CD4-positive, alpha-beta T cell treated with Interleukin-21 for 1 hour (primary cell): ENCODE results near the gene PFN1.

Experiments used
- DNase-seq: peaks from one replicate; pipeline ENCODE4 v3.0.0-alpha.2; 2020

Gene PFN1

GRCh38 chr17:4948166-4948930, at the start of gene PFN1:
Gene PFN1, minus strand, starts transcription at chr17:4948530. Its CDS starts 136 bp downstream, at chr17:4948394.
- DNase-seq: peak; percentile 94

DNA sequence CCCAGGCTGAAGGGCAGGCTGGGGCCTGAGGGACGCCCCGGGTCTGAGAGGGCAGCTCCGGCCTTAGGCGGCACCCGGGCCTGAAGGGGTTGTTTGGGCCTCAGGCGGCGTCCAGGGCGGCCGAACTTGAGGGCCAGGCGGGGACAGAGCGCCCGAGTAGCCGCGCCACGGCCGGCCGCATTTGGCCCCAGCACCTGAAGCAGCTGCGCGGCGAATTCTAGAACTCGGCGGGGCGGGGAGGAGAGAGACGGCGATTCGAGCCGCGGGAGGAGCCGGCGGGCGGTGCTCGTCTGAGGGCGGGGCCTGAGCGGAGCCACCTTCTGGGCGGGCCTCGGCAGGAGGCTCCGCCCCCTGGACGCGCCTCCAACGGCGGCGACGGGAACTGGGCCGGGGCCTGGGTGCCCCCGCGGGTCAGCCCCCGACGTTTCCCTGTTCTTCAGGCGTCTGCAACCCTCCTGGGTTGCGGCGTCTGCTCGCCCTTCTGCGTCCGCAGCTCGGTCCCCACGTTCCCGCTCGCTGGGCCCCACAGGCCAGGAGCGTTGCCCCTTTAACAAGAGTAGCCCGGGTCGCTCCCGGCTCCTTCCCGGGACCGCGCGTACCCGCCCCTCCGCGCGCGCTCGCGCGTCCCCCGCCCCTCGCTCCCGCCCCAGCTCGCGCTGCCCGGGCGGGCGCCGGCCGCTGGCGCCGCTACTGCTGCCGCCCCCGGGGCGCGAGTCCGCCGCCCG, 49.1 kb upstream of the PFN1 start, which contains the start of the genes INCA1 and KIF1C:
Gene INCA1 (minus strand): TSS at position 221 of the 725 bp plus-strand sequence. CDS start 3,085 bp downstream, outside the sequence.
Gene KIF1C (plus strand): TSS at position 649 of the 725 bp plus-strand sequence. CDS start 2,297 bp downstream, outside the sequence.
- DNase-seq: peak; percentile 91

GRCh38 chr17:4994081-4994595, 45.8 kb upstream of the PFN1 start:
- DNase-seq: no peak

- DNase-seq: no peak
These were observed 39.6 kb upstream of the PFN1 start for GRCh38 chr17:4987767-4988567.

GRCh38 chr17:4986951-4987766, 38.8 kb upstream of the PFN1 start, which contains the start of gene CAMTA2:
Gene CAMTA2, minus strand, starts transcription at chr17:4987675. Its CDS starts 1,453 bp downstream, at chr17:4986222.
- peak; percentile 87 for DNase-seq

DNA sequence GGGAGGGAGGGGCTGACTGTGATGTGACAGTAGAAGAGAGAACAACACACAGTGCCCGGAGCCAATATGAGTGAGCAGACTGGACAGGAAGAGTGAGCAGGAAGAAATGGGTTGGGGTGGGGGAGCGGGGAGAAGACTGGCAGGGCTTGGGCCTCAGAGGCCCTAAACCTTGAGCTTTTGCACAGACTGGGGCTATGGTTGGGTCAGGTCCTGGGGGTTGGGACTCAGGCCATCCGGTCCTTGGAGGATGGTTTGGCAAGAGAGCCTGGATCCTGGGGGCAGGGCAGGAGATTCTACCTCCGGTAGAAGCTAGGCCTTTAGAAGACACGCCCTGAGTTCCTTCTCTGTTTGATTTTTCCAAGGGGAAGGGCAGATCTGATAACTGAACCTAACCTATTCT, 38.1 kb upstream of the PFN1 start:
- DNase-seq: no peak

DNA sequence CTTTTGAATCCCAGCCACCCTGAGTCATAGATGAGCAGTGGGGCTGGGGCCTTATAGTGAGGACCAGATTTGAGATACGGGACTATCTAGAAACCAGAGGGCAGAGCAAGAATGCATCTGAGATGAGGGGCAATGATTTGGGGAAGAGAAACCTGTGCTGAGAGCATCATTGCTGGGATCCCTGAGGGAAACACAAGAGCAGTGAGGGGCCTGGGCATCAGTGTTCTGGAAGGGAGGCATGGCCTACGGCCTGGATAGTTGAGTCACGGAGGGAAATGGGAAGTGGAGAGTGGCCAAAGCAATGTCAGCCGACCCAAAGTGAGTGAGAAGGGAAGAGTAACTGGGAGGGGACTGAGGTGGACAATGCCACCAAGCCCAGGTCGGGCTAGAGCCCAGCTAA, 34.0 kb upstream of the PFN1 start:
- DNase-seq: no peak

DNA sequence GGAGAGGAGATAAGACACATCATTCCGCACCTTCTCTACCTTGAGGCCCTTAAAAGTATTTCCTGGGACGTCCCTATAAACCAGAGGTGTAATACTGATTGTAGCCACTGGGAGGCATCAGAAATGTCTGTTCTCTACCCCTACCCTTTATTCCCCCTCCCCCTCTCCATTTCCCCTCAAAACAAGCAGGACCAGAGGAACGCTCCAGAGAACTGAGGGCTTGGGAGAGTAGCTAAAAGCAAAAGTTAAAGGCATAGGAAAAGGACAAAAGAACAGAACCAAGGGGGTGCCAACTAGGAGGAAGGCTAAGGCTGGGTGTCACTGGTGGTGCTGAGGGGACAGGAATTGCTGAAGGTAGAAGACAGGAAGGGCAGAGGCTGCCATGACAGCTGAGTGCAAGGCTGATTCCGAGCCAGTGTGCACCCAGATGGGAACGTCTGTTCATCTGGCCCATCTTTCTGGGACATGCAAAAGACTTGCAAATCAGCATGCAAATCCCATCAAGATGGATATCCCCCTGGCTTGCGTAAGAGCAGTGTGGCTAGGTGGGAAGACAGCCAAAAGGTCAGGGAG, 32.4 kb upstream of the PFN1 start:
- peak; percentile 76 for DNase-seq

- no peak for DNase-seq
These were observed 30.4 kb upstream of the PFN1 start for GRCh38 chr17:4978726-4979125.

- no peak for DNase-seq
These were observed 25.9 kb upstream of the PFN1 start for GRCh38 chr17:4974115-4974670.

DNA sequence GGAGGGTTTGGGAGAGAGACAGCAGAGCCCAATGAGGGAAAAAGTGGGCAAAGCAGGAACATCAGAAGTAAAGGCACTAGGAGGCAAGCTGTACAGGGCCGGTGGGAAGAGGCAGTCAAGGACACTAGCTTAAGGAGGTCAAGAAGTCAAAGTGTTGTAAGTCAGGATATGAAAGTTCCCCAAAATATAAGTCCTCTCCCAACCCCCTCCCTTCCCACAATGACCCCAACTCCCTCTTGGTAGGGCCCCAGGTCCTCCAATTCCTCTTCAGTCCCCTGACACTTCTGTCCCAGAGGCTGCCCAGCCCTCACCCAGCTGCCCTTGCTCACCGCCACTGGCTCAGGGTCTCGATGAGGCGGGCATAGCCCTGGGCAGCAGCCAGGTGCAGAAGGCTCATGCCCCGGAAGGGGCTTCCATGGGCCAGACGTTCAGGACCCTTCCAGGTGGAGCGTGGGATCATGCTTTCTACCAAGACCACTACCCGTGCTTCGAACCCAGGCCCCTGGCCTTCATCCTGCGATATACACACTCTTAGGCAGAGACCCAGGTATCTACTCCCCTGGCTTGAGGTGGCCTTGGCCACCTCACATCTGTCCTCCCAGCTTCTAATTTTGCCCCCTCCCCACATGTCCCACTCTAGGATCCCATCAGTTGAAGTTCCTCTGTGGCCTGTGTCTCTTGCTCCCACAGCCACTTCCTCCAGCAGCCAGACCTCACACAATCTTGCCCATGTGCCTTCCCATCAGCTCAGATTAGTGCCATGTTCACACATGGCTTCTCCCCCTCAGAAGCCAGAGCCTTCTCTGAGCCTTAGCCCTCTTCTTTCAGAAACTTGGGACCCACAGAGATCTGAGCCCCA, 25.2 kb upstream of the PFN1 start:
- DNase-seq: no peak

- no peak for DNase-seq
These were observed 24.4 kb upstream of the PFN1 start for GRCh38 chr17:4972752-4973151.

DNA sequence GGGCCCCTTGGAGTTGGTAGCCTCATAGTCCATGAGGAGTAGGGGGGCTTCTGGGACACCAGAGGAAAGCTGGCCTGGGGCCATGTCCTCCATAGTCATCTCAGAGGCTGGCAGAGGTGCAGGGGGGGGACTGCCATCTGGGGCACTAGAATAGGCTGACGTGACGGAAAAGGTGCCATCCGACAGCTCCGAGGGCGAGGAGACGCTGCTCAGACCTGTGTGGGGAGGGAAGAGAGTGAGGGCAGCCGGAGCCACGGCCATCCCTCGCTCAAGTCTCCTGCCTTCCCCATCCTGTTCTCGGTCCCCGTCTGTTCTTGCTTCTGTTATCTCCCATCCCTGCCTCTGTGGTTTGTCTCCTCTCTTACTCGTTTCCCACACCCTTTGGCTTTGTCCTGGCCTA, 24.0 kb upstream of the PFN1 start:
- DNase-seq: no peak

DNA sequence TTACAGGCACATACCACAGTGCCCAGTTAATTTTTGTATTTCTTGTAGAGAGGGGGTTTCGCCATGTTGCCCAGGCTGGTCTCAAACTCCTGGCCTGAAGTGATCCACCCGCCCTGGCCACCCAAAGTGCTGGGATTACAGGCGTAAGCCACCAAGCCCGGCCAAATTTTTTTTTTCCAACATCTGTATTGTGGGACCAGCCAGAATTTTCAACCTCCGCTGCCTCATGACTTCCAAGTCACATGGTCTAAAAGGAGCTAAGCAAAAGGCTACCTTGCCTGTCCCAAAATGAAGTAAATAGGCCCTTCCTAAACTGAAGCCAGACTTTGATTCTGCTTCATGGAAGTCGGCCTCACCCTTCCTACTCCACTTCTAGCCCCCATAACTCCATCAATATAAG, 23.5 kb upstream of the PFN1 start:
- no peak for DNase-seq

DNA sequence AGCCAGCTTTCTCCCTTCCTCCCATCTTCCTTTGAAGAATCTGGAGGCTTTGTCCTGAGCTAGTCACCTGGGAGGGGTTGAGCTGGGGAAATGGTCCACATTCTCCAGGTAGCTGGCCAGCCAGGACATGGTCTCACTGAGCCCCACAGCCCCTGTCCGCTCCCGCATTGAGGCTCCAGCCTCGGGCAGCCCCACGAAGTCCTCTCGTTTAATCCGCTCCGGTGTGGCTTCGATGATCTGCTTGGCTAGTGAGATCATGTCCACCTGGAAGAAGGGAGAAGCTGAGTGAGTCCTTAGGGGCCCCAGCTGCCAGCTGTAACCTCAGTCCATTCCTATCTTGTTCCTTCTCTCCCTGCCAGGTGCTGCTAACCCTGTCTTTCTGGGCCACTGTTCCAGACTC, 21.9 kb upstream of the PFN1 start:
- DNase-seq: no peak

GRCh38 chr17:4969551-4970173, 21.3 kb upstream of the PFN1 start:
- no peak for DNase-seq

- no peak for DNase-seq
These were observed 20.8 kb upstream of the PFN1 start for GRCh38 chr17:4969047-4969550.

DNA sequence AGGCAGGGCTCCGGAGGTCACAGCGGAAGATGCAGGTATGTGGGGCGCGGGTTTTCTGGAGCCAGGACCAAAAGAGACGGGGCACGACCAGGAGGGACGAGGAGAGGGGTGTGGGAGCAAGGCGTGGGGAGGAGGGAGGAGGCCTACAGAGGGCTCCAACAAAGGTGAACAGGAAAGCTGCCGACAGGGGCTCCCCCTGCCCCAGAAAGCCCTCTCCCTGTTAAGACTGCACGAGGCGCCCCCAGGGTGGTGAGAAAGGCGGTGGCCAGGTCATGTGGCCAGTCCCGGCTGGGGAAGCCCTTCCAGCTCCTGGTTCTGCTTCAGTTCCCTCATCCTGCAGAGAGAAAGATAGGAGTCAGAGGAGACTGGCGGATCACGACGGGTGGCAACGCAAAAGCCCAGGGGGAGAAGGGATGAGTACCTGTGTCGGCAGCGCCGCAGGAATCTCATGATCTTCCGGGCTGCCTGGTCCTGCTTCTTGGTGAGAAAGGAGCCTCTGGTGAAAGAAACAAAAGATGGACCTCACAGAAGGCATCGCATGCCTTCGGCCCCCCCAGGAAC, 20.2 kb upstream of the PFN1 start:
- no peak for DNase-seq
